ENCODE results near the gene ZBTB20. TPM values are rescaled to one million over a fixed set of nuclear protein-coding genes. Genes with fewer than 3 reads are reported as not detected.

ZBTB20 gene
- total and polyA plus RNA-seq, 4 donors, result 0.74 to 77.1 (median 27.9) TPM

DNA sequence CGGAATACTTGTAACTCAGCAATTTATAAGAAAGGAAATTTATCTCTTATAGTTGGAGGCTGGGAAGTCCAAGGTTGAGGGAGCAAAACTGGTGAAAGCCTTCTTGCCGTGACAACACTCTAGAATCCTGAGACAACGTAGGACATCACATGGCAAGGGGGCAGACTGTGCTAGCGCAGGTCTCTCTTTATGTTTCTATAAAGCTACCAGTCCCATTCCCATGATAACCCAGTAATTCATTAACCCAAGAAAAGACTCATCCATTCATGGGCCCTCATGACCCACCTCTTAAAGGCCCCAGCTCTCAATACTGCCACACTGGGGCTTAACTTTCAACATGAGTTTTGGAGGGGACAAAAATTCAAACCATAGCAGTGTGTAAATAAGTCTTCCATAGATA is 260.2 kb downstream of the ZBTB20 start:
- no peak overlapping the region for H3K4me3 ChIP-seq
- H3K27ac ChIP-seq (ENCODE audit: low read depth in 1 of 2, low read length in 1 of 2), result no peak overlapping the region
- 98% methylated on average over 4 of the region's 4 CpGs for WGBS, 2 donors
- no peaks in the 10 kb centered on the region for H3K36me3 ChIP-seq (ENCODE audit: control insufficient read depth in 4 of 4, insufficient read depth in 4 of 4, low read length in 4 of 4)
- no peaks in the 10 kb centered on the region for H3K27me3 ChIP-seq (ENCODE audit: control insufficient read depth in 3 of 3, insufficient read depth in 3 of 3, low read length in 2 of 3)
- ATAC-seq (ENCODE audit: insufficient read depth, low FRiP score) (no peak), DNase-seq (no peak)
- peaks cover 0 to 4% (median 0%) of the 10 kb centered on the region in 5 donors for H3K4me1 ChIP-seq (ENCODE audit: control insufficient read depth in 5 of 5, insufficient read depth in 5 of 5, low read length in 5 of 5)
- H3K9me3 ChIP-seq (ENCODE audit: control insufficient read depth in 4 of 4, insufficient read depth in 3 of 4, low read length in 3 of 4), result no peaks in the 10 kb centered on the region
- no peak overlapping the region for H3K9ac ChIP-seq (ENCODE audit: insufficient read depth in 1 of 2, low read length in 2 of 2)
- TF ChIP-seq, protein P1, sequence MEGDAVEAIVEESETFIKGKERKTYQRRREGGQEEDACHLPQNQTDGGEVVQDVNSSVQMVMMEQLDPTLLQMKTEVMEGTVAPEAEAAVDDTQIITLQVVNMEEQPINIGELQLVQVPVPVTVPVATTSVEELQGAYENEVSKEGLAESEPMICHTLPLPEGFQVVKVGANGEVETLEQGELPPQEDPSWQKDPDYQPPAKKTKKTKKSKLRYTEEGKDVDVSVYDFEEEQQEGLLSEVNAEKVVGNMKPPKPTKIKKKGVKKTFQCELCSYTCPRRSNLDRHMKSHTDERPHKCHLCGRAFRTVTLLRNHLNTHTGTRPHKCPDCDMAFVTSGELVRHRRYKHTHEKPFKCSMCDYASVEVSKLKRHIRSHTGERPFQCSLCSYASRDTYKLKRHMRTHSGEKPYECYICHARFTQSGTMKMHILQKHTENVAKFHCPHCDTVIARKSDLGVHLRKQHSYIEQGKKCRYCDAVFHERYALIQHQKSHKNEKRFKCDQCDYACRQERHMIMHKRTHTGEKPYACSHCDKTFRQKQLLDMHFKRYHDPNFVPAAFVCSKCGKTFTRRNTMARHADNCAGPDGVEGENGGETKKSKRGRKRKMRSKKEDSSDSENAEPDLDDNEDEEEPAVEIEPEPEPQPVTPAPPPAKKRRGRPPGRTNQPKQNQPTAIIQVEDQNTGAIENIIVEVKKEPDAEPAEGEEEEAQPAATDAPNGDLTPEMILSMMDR (IDR thresholded peaks at IDR 0.05; ENCODE audit: control extremely low read depth, extremely low read depth), result no peak

DNA sequence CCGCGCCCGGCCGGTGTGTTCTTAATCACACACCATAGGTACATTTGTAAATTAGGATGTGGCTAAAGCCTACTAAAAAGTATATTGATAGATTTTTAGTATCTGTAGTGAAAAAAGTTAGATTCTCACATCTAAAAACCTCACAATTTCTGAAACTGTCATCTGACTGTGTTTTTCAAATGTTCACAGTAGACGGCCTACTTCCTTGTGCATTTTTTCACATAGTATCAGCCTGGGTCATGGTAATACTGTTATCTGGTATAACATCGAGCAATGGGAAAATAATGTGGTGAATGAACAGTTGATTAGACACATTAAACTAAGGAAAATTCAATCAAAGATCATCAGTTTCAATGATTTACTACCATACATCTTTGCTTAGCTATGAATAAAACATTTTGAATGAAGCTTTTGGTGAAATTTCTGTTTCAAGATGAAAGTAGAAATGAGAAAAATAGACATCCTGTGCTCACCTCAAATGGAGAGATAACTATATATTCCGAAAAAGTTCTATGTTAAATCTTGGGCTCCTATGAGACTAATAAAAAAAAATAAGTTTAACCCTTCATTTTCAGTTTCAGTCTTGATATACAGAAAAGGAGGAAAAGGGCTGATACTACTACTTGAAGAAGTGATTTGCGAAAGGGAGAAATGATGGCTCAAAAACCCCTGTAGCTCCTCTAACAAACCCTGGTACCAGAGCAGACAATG is 262.7 kb downstream of the ZBTB20 start:
- Histone ChIP-seq H3K36me3 (ENCODE audit: control insufficient read depth in 4 of 4, insufficient read depth in 4 of 4, low read length in 4 of 4) (no peaks in the 10 kb centered on the region), H3K9me3 (ENCODE audit: control insufficient read depth in 4 of 4, insufficient read depth in 3 of 4, low read length in 3 of 4) (no peaks in the 10 kb centered on the region), H3K27me3 (ENCODE audit: control insufficient read depth in 3 of 3, insufficient read depth in 3 of 3, low read length in 2 of 3) (no peaks in the 10 kb centered on the region), H3K4me1 (ENCODE audit: control insufficient read depth in 5 of 5, insufficient read depth in 5 of 5, low read length in 5 of 5) (peaks cover 0 to 12% (median 0%) of the 10 kb centered on the region in 5 donors), H3K4me3 (no peak overlapping the region), H3K9ac (ENCODE audit: insufficient read depth in 1 of 2, low read length in 2 of 2) (no peak overlapping the region), H3K27ac (ENCODE audit: low read depth in 1 of 2, low read length in 1 of 2) (no peak overlapping the region)
- DNase-seq (no peak), ATAC-seq (ENCODE audit: insufficient read depth, low FRiP score) (no peak)
- TF ChIP-seq, protein P1 (IDR thresholded peaks at IDR 0.05; ENCODE audit: control extremely low read depth, extremely low read depth), result no peak
- 95 to 98% methylated on average over 8 of the region's 8 CpGs for WGBS, 2 donors

DNA sequence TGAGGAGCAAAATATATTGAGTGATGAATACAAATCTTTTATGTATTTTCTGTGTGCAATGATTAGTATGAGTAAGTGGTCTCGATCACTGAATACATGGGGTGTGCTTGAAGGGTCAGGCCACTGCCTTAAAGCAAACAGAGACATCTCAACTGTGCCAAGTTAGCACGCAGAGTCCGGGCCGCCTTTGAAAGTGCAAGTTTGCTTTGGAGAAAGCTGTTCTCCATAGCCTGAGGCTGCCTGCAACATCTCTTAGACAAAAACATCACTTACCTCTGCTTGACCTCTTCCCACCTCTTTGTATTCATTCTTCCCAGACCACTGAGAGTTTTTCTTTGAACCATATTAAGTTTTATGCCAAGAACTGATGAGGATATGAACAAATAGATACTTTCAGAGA is 267.0 kb downstream of the ZBTB20 start:
- H3K27me3 ChIP-seq (ENCODE audit: control insufficient read depth in 3 of 3, insufficient read depth in 3 of 3, low read length in 2 of 3), result no peaks in the 10 kb centered on the region
- TF ChIP-seq, protein P1 (IDR thresholded peaks at IDR 0.05; ENCODE audit: control extremely low read depth, extremely low read depth), result no peak
- DNase-seq (peak; percentile 12 to 45 (median 33)), ATAC-seq (ENCODE audit: insufficient read depth, low FRiP score) (no peak)
- H3K4me1 ChIP-seq (ENCODE audit: control insufficient read depth in 5 of 5, insufficient read depth in 5 of 5, low read length in 5 of 5), result peaks cover 0 to 18% (median 0%) of the 10 kb centered on the region in 5 donors
- H3K27ac ChIP-seq (ENCODE audit: low read depth in 1 of 2, low read length in 1 of 2), result no peak overlapping the region
- no peak overlapping the region for H3K9ac ChIP-seq (ENCODE audit: insufficient read depth in 1 of 2, low read length in 2 of 2)
- no peak overlapping the region for H3K4me3 ChIP-seq
- no peaks in the 10 kb centered on the region for H3K9me3 ChIP-seq (ENCODE audit: control insufficient read depth in 4 of 4, insufficient read depth in 3 of 4, low read length in 3 of 4)
- H3K36me3 ChIP-seq (ENCODE audit: control insufficient read depth in 4 of 4, insufficient read depth in 4 of 4, low read length in 4 of 4), result no peaks in the 10 kb centered on the region
- WGBS, 2 donors, result 37 to 48% methylated on average over 4 of the region's 4 CpGs
